HPDE6-E6E7 (cell line): ENCODE data around the gene NDUFAF3.
"Not testable (repeated sequence)": the region's sequence is repeated elsewhere in the genome, so short reads cannot be mapped to it uniquely, and the experiment has no call there.

Experiments
- DNase-seq: peaks from one replicate; pipeline ENCODE4 v3.0.0; 2011; ENCODE audit warnings: missing footprints; ENCODE audit errors: extremely low spot score

Gene NDUFAF3

GRCh38 chr3:48999085-48999858 lies 22.6 kb upstream of the NDUFAF3 start:
- no peak for DNase-seq

- no peak for DNase-seq
Measured at GRCh38 chr3:49001155-49001554, 20.8 kb upstream of the NDUFAF3 start.

- no peak for DNase-seq
Measured at GRCh38 chr3:49004352-49005302, 17.3 kb upstream of the NDUFAF3 start.

- no peak for DNase-seq
Measured at GRCh38 chr3:49005303-49005680, 16.6 kb upstream of the NDUFAF3 start.

- no peak for DNase-seq
Measured at GRCh38 chr3:49005998-49006397, 15.9 kb upstream of the NDUFAF3 start.

GRCh38 chr3:49006408-49007067 lies 15.4 kb upstream of the NDUFAF3 start:
- DNase-seq = no peak

- DNase-seq = peak; percentile 69
Measured at GRCh38 chr3:49007068-49007770, 14.7 kb upstream of the NDUFAF3 start, which contains the start of gene WDR6. WDR6 (plus strand) TSS chr3:49007391; CDS start chr3:49007432, 41 bp downstream.

GRCh38 chr3:49007771-49008528 lies 14.0 kb upstream of the NDUFAF3 start:
- no peak for DNase-seq

GRCh38 chr3:49008627-49009026 lies 13.3 kb upstream of the NDUFAF3 start:
- not testable (repeated sequence) for DNase-seq

- no peak for DNase-seq
Measured at GRCh38 chr3:49009396-49009795, 12.5 kb upstream of the NDUFAF3 start.

GRCh38 chr3:49012441-49013017 lies 9.4 kb upstream of the NDUFAF3 start:
- no peak for DNase-seq

GRCh38 chr3:49013113-49013737 lies 8.7 kb upstream of the NDUFAF3 start:
- DNase-seq = no peak

GRCh38 chr3:49013738-49014660 lies 7.9 kb upstream of the NDUFAF3 start:
- DNase-seq = no peak

GRCh38 chr3:49015072-49015471 lies 6.8 kb upstream of the NDUFAF3 start:
- no peak for DNase-seq

- no peak for DNase-seq
Measured at GRCh38 chr3:49015765-49016164, 6.2 kb upstream of the NDUFAF3 start.

- no peak for DNase-seq
Measured at GRCh38 chr3:49016414-49017228, 5.3 kb upstream of the NDUFAF3 start.

- no peak for DNase-seq
Measured at GRCh38 chr3:49017229-49017970, 4.5 kb upstream of the NDUFAF3 start.
